NOMO-1 treated with DMSO at 0.1 percent for 48 hours (cell line): Measurements from ENCODE around the gene PSMD1.

Experiments used
- DNase-seq: peaks from one replicate; lab custom pipeline; 2025; ENCODE audit not compliant: unreplicated experiment; lab: John Stamatoyannopoulos, UW

PSMD1 gene

DNA sequence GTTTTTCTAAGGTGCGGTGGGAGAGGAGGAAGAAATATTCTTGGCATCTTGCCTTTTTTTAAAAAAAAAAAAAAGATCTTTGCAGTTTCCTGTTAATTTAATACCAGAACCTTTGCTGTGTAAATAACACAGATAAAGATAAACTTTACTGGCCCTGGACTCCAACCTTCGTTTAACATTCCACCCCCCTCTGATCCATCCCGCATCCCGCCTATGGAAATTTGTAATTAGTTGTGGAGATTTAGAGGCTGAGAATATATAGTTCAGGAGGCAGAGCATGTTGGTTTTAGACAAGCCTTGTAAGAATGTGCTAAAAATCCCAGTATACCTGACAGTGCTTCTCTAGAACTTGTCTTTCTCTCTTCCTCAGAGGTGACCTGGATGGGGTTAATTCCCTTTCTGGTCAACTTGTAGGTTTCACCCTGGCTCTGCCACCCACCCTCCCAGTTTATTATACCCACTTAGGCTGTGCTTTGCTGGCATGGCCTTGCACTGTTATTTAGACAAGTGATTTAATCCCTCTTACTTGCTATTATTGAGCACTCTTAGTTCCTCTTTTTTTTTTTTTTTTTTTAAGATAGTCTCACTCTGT is 22.3 kb upstream of the PSMD1 start:
- peak; percentile 39 for DNase-seq

DNA sequence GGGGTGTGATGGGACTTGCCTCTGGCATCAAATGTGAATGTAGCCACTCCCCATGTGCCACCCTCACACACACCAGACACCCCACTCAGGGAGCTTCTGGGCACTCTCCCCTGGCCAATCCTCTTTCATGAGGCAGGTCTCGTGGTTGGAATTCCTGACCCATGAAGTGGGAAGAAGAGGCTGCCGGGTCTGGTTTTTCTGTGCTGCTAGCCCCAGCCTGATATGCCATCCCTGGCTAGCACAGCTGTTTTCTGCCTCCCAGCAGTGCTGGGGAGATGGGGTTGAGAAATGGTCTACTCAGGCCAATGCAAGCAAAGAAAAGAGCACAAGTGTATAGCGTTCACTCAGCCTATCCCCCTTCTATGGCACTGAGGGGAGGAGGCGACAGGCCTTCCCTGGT is 20.5 kb upstream of the PSMD1 start:
- no peak for DNase-seq

- no peak for DNase-seq
Observed at GRCh38 chr2:231036578-231037106, 20.0 kb upstream of the PSMD1 start.

- no peak for DNase-seq
Observed at GRCh38 chr2:231037202-231037730, 19.4 kb upstream of the PSMD1 start, which contains the start of gene C2orf72. Gene C2orf72 (plus strand): TSS chr2:231037523. CDS start chr2:231037566, 43 bp downstream.

GRCh38 chr2:231037731-231038482 is 18.8 kb upstream of the PSMD1 start:
- DNase-seq: peak; percentile 4

GRCh38 chr2:231038483-231039293 is 18.0 kb upstream of the PSMD1 start:
- DNase-seq: no peak

DNA sequence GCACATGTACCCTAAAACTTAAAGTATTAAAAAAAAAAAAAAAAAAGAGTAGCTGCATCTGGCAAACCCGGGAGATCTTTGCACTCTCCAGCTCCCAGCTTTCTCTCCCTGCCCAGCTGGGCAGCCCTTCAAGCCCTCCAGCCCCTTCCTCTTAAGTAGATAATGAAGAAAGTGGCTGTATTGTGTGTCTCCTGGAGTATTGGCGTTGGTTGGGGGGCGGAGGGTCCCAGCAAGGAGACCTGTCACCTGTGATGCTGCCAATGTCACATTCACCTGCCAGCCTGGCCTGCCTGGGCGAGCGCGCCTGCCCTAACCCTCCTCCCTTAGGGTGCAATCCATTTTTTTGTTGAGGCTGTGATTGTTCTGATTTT is 17.4 kb upstream of the PSMD1 start:
- DNase-seq: no peak

GRCh38 chr2:231039821-231040364 is 16.8 kb upstream of the PSMD1 start:
- DNase-seq: no peak

- no peak for DNase-seq
Observed at GRCh38 chr2:231041061-231041689, 15.5 kb upstream of the PSMD1 start.

DNA sequence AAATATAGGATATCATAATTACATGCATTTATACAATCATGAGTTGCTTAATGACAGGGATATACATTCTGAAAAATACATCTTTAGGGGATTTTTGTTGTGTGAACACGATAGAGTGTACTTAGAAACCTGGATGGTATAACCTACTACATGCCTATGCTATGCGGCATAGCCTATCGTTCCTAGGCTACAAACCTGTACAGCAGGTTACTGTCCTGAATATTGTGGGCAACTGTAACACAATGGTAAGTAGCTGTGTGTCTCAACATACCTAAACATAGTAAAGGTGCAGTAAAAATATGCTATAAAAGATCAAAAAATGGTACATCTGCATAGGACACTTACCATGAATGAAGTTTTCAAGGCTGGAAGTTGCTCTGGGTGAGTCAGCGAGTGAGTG is 12.9 kb upstream of the PSMD1 start:
- DNase-seq: no peak

- DNase-seq: no peak
Observed at GRCh38 chr2:231046916-231047273, 9.8 kb upstream of the PSMD1 start.

DNA sequence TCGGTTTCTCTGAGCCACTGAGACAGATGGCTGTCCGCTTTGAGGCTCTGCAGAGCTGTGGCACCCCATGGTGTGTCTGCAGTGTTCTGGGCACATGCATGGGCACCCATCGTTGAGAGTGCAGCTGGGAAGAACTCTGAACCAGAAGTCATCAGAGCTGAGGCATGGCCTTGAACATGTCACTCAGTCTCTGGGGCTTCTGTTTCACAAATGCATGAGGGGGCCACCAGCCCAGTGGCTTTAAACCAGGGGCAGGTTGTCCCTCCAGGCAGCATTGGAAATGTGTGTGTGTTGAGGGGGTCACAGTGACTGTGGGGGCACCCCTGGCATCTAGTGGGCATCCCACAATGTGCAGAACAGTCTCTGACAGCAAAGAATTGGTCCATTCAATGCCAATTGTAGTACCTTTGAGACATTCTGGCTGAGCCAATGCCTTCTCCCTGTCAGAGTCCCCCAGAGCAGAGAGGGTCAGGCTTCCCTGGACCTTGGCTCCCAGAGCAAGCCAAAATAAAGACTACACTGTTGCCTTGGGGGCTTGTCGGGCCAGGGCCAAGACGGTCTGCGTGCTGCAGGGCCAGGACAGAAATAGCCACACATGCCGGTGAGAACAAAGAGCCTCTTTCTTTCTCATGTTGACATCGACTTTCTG is 9.3 kb upstream of the PSMD1 start:
- DNase-seq: no peak

DNA sequence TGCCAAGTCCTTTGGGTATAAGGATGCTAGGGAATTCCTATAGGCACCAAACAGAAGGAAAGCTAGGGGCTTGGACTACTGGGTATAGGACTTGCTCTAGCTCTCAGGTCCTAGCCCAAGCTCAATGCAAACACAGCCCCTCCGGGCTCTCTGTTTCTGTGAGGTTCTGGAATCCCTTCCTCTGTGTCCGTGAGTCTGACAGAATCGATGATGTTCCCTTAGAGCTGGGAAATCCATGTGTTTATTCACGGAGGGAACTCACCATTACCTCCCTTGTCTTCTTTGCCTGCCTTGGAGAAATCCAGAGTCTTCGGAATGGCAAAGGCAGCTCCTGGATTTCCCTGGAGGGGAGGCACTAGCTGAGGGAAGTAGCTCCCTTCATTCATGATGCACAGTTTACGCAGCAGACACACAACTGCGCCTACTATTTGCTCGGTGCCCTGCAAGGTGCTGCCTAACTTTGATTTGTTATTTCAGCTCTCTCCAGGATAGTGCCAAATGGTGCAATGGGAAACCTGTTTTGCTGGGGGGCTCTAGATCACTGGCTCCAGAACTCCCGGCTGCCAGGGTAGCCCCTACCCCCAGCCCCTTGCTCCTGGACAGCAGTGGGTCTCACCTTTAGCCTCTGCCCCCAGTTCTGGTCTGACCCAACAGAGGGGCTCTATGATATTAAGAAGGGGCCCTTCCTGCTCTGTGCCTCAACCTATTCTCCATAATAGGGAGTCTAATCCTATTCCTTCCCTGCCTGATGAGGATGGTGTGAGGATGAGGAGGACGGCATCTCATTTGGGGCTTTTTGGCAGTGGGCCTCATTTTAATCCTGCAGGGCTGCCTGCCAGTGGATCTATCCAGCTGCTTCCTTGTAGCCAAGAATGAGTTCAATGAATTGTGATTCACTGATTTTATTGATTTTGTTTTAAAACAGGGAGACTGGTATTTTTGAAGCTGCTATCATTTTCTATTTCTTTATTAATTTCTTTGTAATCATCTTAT is 8.4 kb upstream of the PSMD1 start:
- DNase-seq: no peak

DNA sequence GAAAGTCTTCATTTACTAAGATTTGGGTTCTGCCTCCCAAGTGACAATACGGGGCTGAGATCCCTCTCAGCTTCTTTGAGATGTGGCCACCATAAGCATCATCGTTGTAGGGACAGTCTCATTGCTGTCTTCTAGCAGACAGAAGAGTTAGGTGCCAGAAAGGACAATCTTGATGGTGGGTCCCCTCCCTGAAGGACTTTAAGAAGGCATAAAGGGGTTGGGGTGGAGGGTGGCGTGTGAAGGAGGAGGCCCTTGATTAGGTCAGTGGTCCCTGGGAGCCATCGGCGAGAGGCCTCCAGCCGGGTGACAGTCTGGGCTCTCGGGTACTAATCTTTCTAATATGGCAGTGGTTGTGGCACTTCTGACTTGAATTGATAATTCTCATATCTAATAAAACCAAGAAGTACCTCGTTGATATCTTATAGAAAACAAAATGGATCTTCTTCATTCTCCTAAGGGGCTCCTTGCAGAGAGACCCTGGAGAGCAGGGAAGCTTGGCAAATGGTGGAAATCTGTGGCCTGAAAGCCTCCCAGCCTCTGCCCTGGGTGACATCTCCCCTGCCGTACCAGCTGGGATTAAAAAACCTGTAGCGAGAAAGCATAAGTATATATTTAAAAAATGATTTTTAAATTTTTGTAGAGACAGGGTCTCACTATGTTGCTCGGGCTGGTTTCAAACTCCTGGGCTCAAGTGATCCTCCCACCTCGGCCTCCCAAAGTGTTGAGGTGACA is 7.2 kb upstream of the PSMD1 start:
- DNase-seq: no peak

DNA sequence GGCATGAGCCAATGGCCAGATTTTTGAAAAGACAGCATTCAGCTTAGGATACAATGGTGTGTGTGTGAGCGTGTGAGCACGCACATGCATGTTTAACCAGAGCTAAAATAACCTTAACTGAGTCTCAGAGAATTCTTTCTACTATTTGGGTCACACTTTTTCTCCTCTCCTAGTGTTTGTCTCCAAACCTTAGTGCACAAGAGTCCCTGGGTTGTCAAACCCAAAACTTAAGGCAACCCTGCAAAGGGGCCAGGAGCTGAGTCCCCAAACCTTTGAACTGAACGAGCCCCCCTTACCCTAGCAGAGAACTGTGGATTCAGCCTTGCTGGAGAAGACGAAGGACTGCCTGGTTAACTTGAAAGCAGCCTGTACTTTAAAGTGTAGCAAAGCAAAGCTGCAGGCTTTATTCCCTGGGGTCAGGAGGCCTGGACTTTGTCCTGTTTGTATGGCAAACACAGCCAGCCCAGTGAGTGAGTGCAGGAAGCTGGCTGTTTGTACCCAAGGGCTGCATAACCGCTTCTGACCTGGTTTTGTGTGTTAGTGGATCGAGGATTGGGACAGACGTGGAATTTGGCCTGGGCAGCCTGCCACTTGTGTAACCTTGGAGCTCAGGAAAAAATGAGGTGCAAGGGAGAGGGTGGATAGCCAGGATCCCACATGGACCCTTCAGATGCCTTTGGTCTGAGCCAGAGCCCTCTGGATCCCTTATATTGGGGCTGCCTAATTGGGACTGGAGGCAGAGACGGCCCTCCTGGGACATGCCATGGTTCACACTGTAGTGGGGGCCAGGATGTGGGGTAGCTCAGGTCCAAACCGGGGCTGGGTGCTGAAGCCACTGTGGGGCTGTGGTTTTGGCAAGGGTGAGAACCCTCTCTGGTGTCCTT is 6.4 kb upstream of the PSMD1 start:
- DNase-seq: no peak

DNA sequence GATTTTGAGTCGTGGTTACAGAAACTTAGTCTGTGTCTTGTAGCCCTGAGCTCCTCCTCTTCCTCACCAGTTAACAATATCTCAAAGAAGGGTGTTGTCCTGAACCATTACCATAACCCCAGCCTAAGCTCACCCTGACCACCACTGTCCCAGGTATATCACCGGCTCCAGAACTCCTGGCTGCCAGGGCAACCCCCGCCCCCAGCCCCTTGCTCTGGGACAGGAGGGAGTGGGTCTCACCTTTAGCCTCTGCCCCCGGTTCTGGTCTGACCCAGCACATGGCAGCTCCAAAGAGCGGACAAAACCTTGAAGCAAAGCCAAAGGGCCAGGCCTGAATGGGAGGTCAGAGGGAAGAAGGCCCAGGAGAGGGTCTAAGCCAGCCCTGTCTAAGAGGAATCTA is 5.6 kb upstream of the PSMD1 start:
- no peak for DNase-seq
